ENCODE data around the gene PVALEF.

Gene PVALEF

DNA sequence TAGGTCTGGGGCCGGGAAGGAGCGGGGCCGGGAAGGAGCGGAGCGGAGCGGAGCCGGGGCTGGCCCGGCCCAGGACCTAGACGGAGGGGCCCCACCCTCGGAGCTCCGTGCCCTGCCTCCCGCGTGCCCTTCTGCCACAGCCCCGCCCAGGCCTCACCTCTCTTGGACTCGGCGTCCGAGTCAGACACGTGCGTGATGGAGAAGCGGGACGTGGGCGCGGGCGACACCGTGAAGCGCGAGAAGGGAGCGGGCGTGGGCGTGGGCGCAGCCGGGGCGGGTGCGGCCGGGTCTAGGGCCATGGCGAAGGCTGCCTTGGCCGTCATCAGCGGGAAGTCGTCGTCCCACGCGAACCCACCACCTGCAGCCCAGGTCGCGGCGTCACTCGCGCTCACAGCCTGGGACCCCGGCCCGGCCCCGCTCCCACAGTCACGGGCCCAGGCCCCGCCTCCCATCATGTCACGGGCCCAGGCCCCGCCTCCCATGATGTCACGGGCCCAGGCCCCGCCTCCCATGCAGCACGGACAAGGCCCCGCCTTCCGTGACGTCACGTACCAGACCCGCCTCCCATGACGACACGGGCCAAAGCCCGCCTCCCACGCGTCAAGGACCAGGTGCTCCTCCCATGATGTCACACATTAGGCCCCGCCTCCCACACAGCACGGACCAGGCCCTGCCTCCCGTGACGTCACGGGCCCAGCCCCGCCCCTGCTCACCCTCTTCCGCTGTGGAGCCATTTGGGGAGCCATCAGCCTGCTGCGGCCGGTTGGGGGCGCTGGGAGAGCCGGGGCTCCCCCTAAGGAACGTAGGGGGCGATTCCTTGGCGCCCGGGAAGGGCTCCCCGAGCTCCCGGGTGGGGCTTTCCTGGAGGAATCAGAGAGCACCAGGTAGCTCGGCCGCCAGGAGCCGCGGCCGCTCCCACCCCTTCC lies 45.8 kb upstream of the PVALEF start:
- Histone ChIP-seq H2BK120ac (ENCODE audit: low read depth, low read length) (no peak overlapping the region), H2AK5ac (ENCODE audit: low read length) (no peak overlapping the region), H3K4ac (ENCODE audit: low read depth, low read length) (no peak overlapping the region), H3K4me2 (ENCODE audit: low read length) (peak overlapping the region; percentile 88), H3K27ac (ENCODE audit: low read depth, low read length) (no peak overlapping the region), H2BK15ac (replicated peaks; ENCODE audit: low read depth) (no peak overlapping the region), H3K36me3 (ENCODE audit: control insufficient read depth, insufficient read depth, low read length) (no peaks in the 10 kb centered on the region), H4K8ac (ENCODE audit: low read depth, low read length) (no peak overlapping the region), H2BK5ac (ENCODE audit: low read length) (no peak overlapping the region), H3K27me3 (ENCODE audit: insufficient read depth, low read length, poor library complexity) (no peaks in the 10 kb centered on the region), H3K4me3 (ENCODE audit: low read length) (peak overlapping the region; percentile 56), H4K5ac (ENCODE audit: low read length) (no peak overlapping the region), H3K79me1 (ENCODE audit: low read length) (no peaks in the 10 kb centered on the region), H3K79me2 (ENCODE audit: control insufficient read depth, insufficient read depth, low read length) (no peaks in the 10 kb centered on the region), H3K9ac (ENCODE audit: low read length) (peak overlapping the region; percentile 65), H3K23ac (ENCODE audit: low read length) (no peak overlapping the region), H3K18ac (ENCODE audit: low read length) (no peak overlapping the region), H3K4me1 (ENCODE audit: control insufficient read depth, low read depth, low read length) (no peaks in the 10 kb centered on the region), H3K56ac (ENCODE audit: low read length) (peak overlapping the region; percentile 82)
- peak; percentile 98 for DNase-seq
- WGBS (ENCODE audit: extremely low coverage, insufficient coverage, low lambda C conversion rate): no CpG with 5 or more reads among the region's 89 CpGs

- no peak for DNase-seq
Observed at GRCh38 chr17:81120149-81120484, 45.2 kb upstream of the PVALEF start.

DNA sequence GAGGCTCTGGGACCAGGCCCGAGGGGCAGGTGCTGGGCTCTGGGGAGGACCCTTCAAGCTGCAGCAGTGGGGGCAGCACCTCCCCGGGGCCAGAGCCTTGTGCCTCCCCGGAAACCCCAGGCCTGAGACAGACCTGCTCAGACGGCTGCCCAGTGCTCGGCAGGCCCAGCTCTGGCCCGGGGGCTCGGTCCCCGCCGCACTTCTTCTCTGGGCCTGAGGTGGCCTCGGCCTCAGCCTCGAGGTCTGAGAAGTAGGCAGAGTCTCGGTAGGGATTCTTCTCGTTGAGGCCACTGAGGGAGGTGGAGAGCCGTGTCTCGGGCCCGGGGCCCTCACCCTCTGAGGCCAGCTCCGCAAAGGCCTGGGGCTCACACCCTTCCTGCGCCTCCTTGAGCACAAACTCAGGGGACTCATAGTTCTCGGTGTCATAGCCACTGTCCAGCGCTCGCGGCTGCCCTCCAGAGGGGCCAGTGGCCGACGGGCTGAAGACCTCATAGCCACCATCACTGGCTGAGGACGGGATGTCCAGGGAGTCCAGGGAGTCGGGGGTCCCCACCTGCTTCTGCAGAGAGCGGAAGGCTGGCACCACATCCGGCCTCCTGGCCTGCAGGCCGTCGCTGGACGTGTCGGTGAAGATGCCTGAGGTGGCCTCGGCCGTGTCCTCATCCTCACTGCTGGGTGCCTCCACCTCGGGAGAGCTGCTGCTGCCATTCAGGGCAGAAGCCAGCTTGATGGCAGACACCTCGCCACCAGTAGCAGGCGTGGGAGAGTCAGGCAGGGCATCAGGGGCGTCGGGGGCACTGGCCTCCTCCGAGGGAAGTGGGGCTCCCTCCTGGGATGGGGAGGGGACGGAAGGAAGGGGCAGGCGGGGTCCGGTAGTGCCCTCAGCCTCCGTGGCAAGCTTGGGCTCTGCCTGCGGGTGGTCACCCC lies 44.3 kb upstream of the PVALEF start:
- Histone ChIP-seq H2BK120ac (ENCODE audit: low read depth, low read length) (no peak overlapping the region), H3K79me2 (ENCODE audit: control insufficient read depth, insufficient read depth, low read length) (no peaks in the 10 kb centered on the region), H3K4me1 (ENCODE audit: control insufficient read depth, low read depth, low read length) (no peaks in the 10 kb centered on the region), H3K27ac (ENCODE audit: low read depth, low read length) (no peak overlapping the region), H3K56ac (ENCODE audit: low read length) (no peak overlapping the region), H2BK15ac (replicated peaks; ENCODE audit: low read depth) (no peak overlapping the region), H3K4me2 (ENCODE audit: low read length) (no peak overlapping the region), H3K4me3 (ENCODE audit: low read length) (no peak overlapping the region), H3K18ac (ENCODE audit: low read length) (no peak overlapping the region), H3K36me3 (ENCODE audit: control insufficient read depth, insufficient read depth, low read length) (no peaks in the 10 kb centered on the region), H2AK5ac (ENCODE audit: low read length) (no peak overlapping the region), H2BK5ac (ENCODE audit: low read length) (no peak overlapping the region), H3K4ac (ENCODE audit: low read depth, low read length) (no peak overlapping the region), H3K23ac (ENCODE audit: low read length) (no peak overlapping the region), H4K5ac (ENCODE audit: low read length) (no peak overlapping the region), H3K79me1 (ENCODE audit: low read length) (no peaks in the 10 kb centered on the region), H3K9ac (ENCODE audit: low read length) (no peak overlapping the region), H4K8ac (ENCODE audit: low read depth, low read length) (no peak overlapping the region), H3K27me3 (ENCODE audit: insufficient read depth, low read length, poor library complexity) (no peaks in the 10 kb centered on the region)
- no CpG with 5 or more reads among the region's 45 CpGs for WGBS (ENCODE audit: extremely low coverage, insufficient coverage, low lambda C conversion rate)
- peak; percentile 34 for DNase-seq

More at GRCh38 chr17:81120149-81120484, 45.2 kb upstream of the PVALEF start:
- Histone ChIP-seq H3K18ac (ENCODE audit: low read length) (no peak overlapping the region), H3K27ac (ENCODE audit: low read depth, low read length) (no peak overlapping the region), H3K4ac (ENCODE audit: low read depth, low read length) (no peak overlapping the region), H4K5ac (ENCODE audit: low read length) (no peak overlapping the region), H3K23ac (ENCODE audit: low read length) (no peak overlapping the region), H3K79me2 (ENCODE audit: control insufficient read depth, insufficient read depth, low read length) (no peaks in the 10 kb centered on the region), H2BK15ac (replicated peaks; ENCODE audit: low read depth) (no peak overlapping the region), H3K4me1 (ENCODE audit: control insufficient read depth, low read depth, low read length) (no peaks in the 10 kb centered on the region), H2BK120ac (ENCODE audit: low read depth, low read length) (no peak overlapping the region), H2AK5ac (ENCODE audit: low read length) (no peak overlapping the region), H3K79me1 (ENCODE audit: low read length) (no peaks in the 10 kb centered on the region), H3K27me3 (ENCODE audit: insufficient read depth, low read length, poor library complexity) (no peaks in the 10 kb centered on the region), H3K56ac (ENCODE audit: low read length) (peak overlapping the region; percentile 42), H3K4me2 (ENCODE audit: low read length) (no peak overlapping the region), H3K36me3 (ENCODE audit: control insufficient read depth, insufficient read depth, low read length) (no peaks in the 10 kb centered on the region), H2BK5ac (ENCODE audit: low read length) (no peak overlapping the region), H3K4me3 (ENCODE audit: low read length) (no peak overlapping the region), H4K8ac (ENCODE audit: low read depth, low read length) (no peak overlapping the region), H3K9ac (ENCODE audit: low read length) (no peak overlapping the region)
- WGBS (ENCODE audit: extremely low coverage, insufficient coverage, low lambda C conversion rate): no CpG with 5 or more reads among the region's 33 CpGs

DNA sequence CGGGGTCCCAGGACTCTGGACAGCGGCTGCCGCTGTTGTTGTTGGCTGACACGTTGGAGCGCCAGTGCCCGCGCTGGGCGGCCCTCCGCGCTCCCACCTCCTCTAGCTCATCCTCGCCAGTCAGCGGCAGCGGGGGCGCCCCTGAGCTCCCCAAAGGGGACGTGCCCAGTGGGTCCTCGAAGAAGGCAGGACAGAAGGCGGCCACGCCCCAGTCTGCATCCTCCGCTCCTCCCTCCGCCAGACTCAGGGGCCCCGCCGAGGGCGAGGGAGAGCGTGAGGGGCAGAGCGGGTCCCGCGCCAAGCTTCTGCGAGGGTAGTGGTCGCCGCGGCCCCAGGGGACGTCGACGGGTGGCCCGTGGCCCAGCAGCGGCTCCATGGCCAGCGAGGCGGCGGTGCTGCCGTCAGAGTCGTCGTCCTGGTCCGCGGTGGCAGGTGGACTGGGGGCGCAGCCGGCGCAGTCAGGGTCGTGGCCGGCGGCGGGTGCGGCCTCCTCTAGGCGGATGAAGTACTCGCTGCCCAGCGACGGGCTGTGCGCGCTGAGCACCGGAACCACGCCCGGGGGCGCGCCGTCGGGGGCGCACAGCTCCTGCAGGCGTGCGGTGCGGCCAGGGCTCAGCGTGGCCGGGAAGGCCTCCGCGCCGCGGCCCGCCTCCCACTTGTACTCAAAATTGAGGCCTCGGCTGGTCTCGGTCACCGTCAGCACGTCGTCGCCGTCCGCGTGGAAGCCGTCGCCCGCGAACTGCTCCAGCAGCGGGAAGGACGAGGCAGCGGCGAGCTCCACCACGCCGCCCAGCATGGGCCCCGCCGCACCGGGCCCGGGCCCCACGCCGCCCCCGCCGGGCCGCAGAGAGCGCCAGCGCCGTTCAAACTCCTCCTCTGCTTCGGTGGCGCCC lies 43.2 kb upstream of the PVALEF start:
- Histone ChIP-seq H3K79me1 (ENCODE audit: low read length) (no peaks in the 10 kb centered on the region), H4K8ac (ENCODE audit: low read depth, low read length) (no peak overlapping the region), H3K23ac (ENCODE audit: low read length) (no peak overlapping the region), H3K9ac (ENCODE audit: low read length) (no peak overlapping the region), H3K56ac (ENCODE audit: low read length) (no peak overlapping the region), H3K27ac (ENCODE audit: low read depth, low read length) (no peak overlapping the region), H2AK5ac (ENCODE audit: low read length) (no peak overlapping the region), H3K4me3 (ENCODE audit: low read length) (no peak overlapping the region), H2BK120ac (ENCODE audit: low read depth, low read length) (no peak overlapping the region), H3K4ac (ENCODE audit: low read depth, low read length) (no peak overlapping the region), H3K4me2 (ENCODE audit: low read length) (no peak overlapping the region), H3K79me2 (ENCODE audit: control insufficient read depth, insufficient read depth, low read length) (no peaks in the 10 kb centered on the region), H4K5ac (ENCODE audit: low read length) (no peak overlapping the region), H3K36me3 (ENCODE audit: control insufficient read depth, insufficient read depth, low read length) (no peaks in the 10 kb centered on the region), H2BK15ac (replicated peaks; ENCODE audit: low read depth) (no peak overlapping the region), H3K4me1 (ENCODE audit: control insufficient read depth, low read depth, low read length) (no peaks in the 10 kb centered on the region), H2BK5ac (ENCODE audit: low read length) (no peak overlapping the region), H3K18ac (ENCODE audit: low read length) (no peak overlapping the region), H3K27me3 (ENCODE audit: insufficient read depth, low read length, poor library complexity) (no peaks in the 10 kb centered on the region)
- no CpG with 5 or more reads among the region's 109 CpGs for WGBS (ENCODE audit: extremely low coverage, insufficient coverage, low lambda C conversion rate)
- DNase-seq: no peak
